Suprapubic skin (tissue), 4 donors: ENCODE measurements around the gene SYF2.

Experiments
- EP300 ChIP-seq: sonication (generic); formaldehyde crosslinking; IDR thresholded peaks from one replicate; pipeline ENCODE4 v1.6.1; 2017; ENCODE audit warnings: antibody characterized with exemption
- POLR2A ChIP-seq, 2 donors: fragments of 450-650 bp; IDR thresholded peaks; one replicate each; pipeline ENCODE4 v1.6.1; 2017; ENCODE audit warnings: antibody characterized with exemption in 2 of 2, mild to moderate bottlenecking in 2 of 2, moderate library complexity in 2 of 2
- POLR2AphosphoS5 ChIP-seq, 3 donors: sonication (generic); formaldehyde crosslinking; IDR thresholded peaks; one replicate each; pipeline ENCODE4 v1.6.1; 2017; ENCODE audit warnings: antibody characterized with exemption in 3 of 3
- TF ChIP-seq, protein P1 (sequence below), 2 donors: fragments of 200-600 bp in 1 of 2; fragments of 450-650 bp in 1 of 2; sonication (generic) in 1 of 2; IDR thresholded peaks; one replicate each; pipeline ENCODE4 v1.5.1; 2016 to 2019; ENCODE audit warnings: antibody characterized with exemption in 2 of 2, mild to moderate bottlenecking in 1 of 2, moderate library complexity in 1 of 2

DNA sequence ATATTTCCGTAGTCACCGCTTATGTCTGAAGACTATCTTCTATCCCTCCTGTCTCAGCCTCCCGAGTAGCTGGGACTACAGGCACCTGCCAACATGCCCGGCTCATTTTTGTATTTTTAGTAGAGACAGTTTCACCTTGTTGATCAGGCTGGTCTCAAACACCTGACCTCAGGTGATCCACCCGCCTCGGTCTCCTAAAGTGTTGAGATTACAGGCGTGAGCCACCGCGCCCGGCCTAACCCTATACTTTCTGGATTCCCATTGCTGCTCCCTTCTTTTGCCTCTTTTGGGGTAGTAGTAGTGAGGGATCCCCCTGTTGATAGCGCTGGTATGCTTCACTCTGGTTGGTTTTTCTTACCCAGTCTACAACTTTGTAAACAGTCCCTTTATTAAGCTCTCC is 5.7 kb upstream of the SYF2 start:
- TF ChIP-seq, protein P1, sequence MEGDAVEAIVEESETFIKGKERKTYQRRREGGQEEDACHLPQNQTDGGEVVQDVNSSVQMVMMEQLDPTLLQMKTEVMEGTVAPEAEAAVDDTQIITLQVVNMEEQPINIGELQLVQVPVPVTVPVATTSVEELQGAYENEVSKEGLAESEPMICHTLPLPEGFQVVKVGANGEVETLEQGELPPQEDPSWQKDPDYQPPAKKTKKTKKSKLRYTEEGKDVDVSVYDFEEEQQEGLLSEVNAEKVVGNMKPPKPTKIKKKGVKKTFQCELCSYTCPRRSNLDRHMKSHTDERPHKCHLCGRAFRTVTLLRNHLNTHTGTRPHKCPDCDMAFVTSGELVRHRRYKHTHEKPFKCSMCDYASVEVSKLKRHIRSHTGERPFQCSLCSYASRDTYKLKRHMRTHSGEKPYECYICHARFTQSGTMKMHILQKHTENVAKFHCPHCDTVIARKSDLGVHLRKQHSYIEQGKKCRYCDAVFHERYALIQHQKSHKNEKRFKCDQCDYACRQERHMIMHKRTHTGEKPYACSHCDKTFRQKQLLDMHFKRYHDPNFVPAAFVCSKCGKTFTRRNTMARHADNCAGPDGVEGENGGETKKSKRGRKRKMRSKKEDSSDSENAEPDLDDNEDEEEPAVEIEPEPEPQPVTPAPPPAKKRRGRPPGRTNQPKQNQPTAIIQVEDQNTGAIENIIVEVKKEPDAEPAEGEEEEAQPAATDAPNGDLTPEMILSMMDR (IDR thresholded peaks at IDR 0.05) = no peak
- TF ChIP-seq POLR2A (IDR thresholded peaks at IDR 0.05) (no peak), POLR2AphosphoS5 (IDR thresholded peaks at IDR 0.05) (no peak), EP300 (no peak)
